Measurements from ENCODE around the gene ZNF646.

The ZNF646 gene

DNA sequence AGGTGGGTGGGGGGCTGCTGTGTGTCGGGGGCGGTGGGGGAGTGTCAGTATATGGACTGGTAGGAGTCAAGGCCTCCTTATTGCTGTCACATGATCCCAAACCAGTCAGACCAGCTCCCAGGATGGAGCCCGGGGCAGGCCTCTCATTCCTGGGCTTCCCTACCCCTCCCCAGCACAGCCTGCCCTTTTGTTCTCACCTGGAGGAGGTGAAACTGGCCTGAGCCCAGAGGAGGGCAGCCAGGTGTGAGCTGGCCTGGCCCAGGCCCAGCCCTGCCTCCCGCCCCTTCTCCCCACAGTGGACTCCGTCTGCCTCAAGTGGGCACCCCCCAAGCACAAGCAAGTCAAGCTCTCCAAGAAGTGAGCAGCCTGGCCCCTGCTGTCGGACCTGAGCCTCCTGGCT, 56.7 kb downstream of the ZNF646 start:
- DNase-seq (ENCODE audit: low spot score), result no peak

DNA sequence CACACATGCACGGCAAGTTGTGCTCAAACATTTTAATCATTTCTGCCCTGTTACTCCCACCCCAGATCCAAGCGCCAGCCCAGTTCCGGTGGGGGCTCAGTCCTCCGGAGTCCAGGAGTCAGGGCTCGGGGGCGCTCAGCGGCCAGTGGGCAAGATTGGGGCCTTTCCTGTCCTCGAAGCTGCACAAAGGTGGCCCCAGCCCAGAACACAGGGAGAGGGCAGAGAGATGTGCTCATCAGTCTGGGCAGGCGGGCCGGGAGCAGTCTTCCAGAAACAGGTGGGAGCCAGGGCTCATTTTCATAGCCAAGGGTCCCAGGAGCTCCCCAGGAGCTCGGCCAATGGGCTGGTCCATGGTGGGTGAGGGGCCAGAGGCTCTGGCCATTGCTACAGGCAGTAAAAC, 57.2 kb downstream of the ZNF646 start:
- DNase-seq (ENCODE audit: low spot score), result no peak

GRCh38 chr16:31131841-31132271, 57.6 kb downstream of the ZNF646 start:
- DNase-seq (ENCODE audit: low spot score), result no peak

DNA sequence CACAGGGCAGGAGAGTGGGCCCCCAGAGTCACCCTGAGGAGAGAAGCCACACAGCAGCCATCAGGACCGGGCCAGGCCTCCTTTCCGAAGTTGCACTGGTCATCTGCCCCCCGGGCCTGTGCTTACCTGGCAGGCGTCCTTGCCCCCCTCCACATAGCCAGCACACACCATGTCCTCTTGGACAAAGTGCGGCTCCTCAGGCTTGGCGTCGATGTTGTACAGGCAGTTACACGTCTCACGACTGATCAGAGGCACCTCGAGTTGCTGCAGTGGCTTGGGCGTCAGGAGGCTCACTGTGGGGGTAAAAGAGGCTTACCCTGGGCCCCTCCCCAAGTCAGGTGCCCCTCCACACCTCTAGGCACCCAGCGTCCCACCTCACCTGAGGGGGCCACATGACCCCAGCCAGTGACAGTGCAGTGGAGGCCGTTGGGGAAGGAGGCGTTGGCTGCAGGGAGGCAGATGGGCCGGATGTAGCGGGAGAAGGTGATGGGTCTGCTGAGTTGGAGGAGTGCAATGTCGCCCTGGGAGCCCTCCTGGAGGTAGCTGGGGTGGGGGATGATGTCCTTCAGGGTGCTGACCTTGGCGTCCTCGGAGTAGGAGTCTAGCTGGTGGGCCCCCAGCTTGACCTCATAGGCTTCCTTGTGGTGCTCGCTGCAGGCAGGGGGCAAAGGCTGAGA, 58.2 kb downstream of the ZNF646 start:
- DNase-seq (ENCODE audit: low spot score), result no peak

DNA sequence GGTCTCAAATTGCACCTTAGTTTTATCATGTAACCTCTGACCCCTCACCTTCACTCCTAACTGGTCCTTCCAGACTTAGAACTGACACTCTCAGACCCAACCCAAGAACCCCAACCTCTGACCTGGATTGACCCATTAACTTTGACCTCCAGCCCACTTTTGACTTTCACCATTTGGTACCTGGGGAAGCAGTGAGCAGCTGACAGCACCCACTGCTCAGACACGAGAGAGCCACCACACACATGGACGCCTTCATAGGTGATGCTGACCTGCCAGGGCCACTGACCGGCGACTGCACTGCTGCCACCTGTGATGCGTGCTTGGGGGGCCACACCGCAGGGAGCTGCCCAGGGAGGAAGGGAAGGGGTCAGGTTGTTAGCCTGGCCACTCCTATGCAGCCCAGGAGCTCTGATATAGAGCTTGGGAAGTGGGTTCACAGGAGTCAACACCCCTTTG, 58.9 kb downstream of the ZNF646 start:
- no peak for DNase-seq (ENCODE audit: low spot score)

Measured in RKO (cell line).